Measurements from ENCODE around the gene COL13A1. TPM values are rescaled to one million over a fixed set of nuclear protein-coding genes. Genes with fewer than 3 reads are reported as not detected.

COL13A1 gene
- total RNA-seq, 1 donor from 2014 or later, result 9.2 TPM

- Histone ChIP-seq H3K9me3 (no peaks in the 10 kb centered on the region), H3K4me3 (no peak overlapping the region), H3K27me3 (ENCODE audit: low read depth) (peaks cover 9% of the 10 kb centered on the region), H3K36me3 (no peaks in the 10 kb centered on the region), H3K4me1 (no peaks in the 10 kb centered on the region), H3K27ac (no peak overlapping the region)
- intact Hi-C loops (cut with DNase I), result no loop called here
- DNase-seq (no peak), ATAC-seq (no peak)
- no peak for TF ChIP-seq CTCF (IDR thresholded peaks at IDR 0.05)
These were observed 24.4 kb downstream of the COL13A1 start for GRCh38 chr10:69826094-69826493.

- intact Hi-C loops (cut with DNase I), result no loop called here
- DNase-seq (no peak), ATAC-seq (no peak)
- Histone ChIP-seq H3K4me1 (no peaks in the 10 kb centered on the region), H3K9me3 (no peaks in the 10 kb centered on the region), H3K27ac (no peak overlapping the region), H3K36me3 (no peaks in the 10 kb centered on the region), H3K4me3 (no peak overlapping the region), H3K27me3 (ENCODE audit: low read depth) (peaks cover 9% of the 10 kb centered on the region)
- TF ChIP-seq CTCF (IDR thresholded peaks at IDR 0.05), result no peak
These were observed 25.3 kb downstream of the COL13A1 start for GRCh38 chr10:69826789-69827554.

GRCh38 chr10:69828144-69828870 is 26.6 kb downstream of the COL13A1 start:
- Histone ChIP-seq H3K9me3 (no peaks in the 10 kb centered on the region), H3K36me3 (no peaks in the 10 kb centered on the region), H3K27ac (no peak overlapping the region), H3K4me1 (no peaks in the 10 kb centered on the region), H3K27me3 (ENCODE audit: low read depth) (peaks cover 9% of the 10 kb centered on the region), H3K4me3 (no peak overlapping the region)
- intact Hi-C loops (cut with DNase I), result no loop called here
- DNase-seq (no peak), ATAC-seq (no peak)
- TF ChIP-seq CTCF (IDR thresholded peaks at IDR 0.05), result no peak

- Histone ChIP-seq H3K4me3 (no peak overlapping the region), H3K27me3 (ENCODE audit: low read depth) (peaks cover 9% of the 10 kb centered on the region), H3K4me1 (no peaks in the 10 kb centered on the region), H3K27ac (no peak overlapping the region), H3K36me3 (no peaks in the 10 kb centered on the region), H3K9me3 (no peaks in the 10 kb centered on the region)
- ATAC-seq (no peak), DNase-seq (no peak)
- intact Hi-C loops (cut with DNase I), result no loop called here
- TF ChIP-seq CTCF (IDR thresholded peaks at IDR 0.05), result no peak
These were observed 28.1 kb downstream of the COL13A1 start for GRCh38 chr10:69829775-69830174.

GRCh38 chr10:69831231-69831855 is 29.6 kb downstream of the COL13A1 start:
- Histone ChIP-seq H3K27me3 (ENCODE audit: low read depth) (peaks cover 9% of the 10 kb centered on the region), H3K27ac (no peak overlapping the region), H3K4me1 (no peaks in the 10 kb centered on the region), H3K9me3 (no peaks in the 10 kb centered on the region), H3K36me3 (no peaks in the 10 kb centered on the region), H3K4me3 (no peak overlapping the region)
- no peak for TF ChIP-seq CTCF (IDR thresholded peaks at IDR 0.05)
- DNase-seq, result no peak
- no peak for ATAC-seq
- intact Hi-C loops (cut with DNase I), result no loop called here
